ENCODE measurements around the gene KRT24.

Gene KRT24

GRCh38 chr17:40695874-40696472 is 7.6 kb downstream of the KRT24 start:
- in situ Hi-C loops (cut with HindIII; ENCODE audit: low sequenced_read_pairs) = no loop called here

GRCh38 chr17:40694584-40694983 is 9.0 kb downstream of the KRT24 start:
- in situ Hi-C loops (cut with HindIII; ENCODE audit: low sequenced_read_pairs) = no loop called here

GRCh38 chr17:40687106-40687505 is 16.4 kb downstream of the KRT24 start:
- in situ Hi-C loops (cut with HindIII; ENCODE audit: low sequenced_read_pairs) = no loop called here

GRCh38 chr17:40686192-40686591 is 17.4 kb downstream of the KRT24 start:
- in situ Hi-C loops (cut with HindIII; ENCODE audit: low sequenced_read_pairs) = no loop called here

- in situ Hi-C loops (cut with HindIII; ENCODE audit: low sequenced_read_pairs) = no loop called here
These were observed 22.6 kb downstream of the KRT24 start for GRCh38 chr17:40680998-40681397.

GRCh38 chr17:40679523-40679907 is 24.0 kb downstream of the KRT24 start:
- in situ Hi-C loops (cut with HindIII; ENCODE audit: low sequenced_read_pairs) = no loop called here

- in situ Hi-C loops (cut with HindIII; ENCODE audit: low sequenced_read_pairs) = no loop called here
These were observed 24.5 kb downstream of the KRT24 start for GRCh38 chr17:40678902-40679522.

GRCh38 chr17:40675905-40676304 is 27.6 kb downstream of the KRT24 start:
- in situ Hi-C loops (cut with HindIII; ENCODE audit: low sequenced_read_pairs) = no loop called here

- in situ Hi-C loops (cut with HindIII; ENCODE audit: low sequenced_read_pairs) = no loop called here
These were observed 30.9 kb downstream of the KRT24 start for GRCh38 chr17:40672654-40673053.

- in situ Hi-C loops (cut with HindIII; ENCODE audit: low sequenced_read_pairs) = no loop called here
These were observed 32.3 kb downstream of the KRT24 start for GRCh38 chr17:40671282-40671681.

- in situ Hi-C loops (cut with HindIII; ENCODE audit: low sequenced_read_pairs) = no loop called here
These were observed 37.2 kb downstream of the KRT24 start for GRCh38 chr17:40666331-40666730.

GRCh38 chr17:40664582-40665333 is 38.8 kb downstream of the KRT24 start, which contains the start of gene KRT222:
Gene KRT222, minus strand, starts transcription at chr17:40665177. Its CDS starts 78 bp downstream, at chr17:40665099.
- in situ Hi-C loops (cut with HindIII; ENCODE audit: low sequenced_read_pairs) = no loop called here

GRCh38 chr17:40663252-40663651 is 40.3 kb downstream of the KRT24 start:
- in situ Hi-C loops (cut with HindIII; ENCODE audit: low sequenced_read_pairs) = no loop called here

GRCh38 chr17:40659911-40660310 is 43.6 kb downstream of the KRT24 start:
- in situ Hi-C loops (cut with HindIII; ENCODE audit: low sequenced_read_pairs) = no loop called here

- in situ Hi-C loops (cut with HindIII; ENCODE audit: low sequenced_read_pairs) = no loop called here
These were observed 45.2 kb downstream of the KRT24 start for GRCh38 chr17:40658396-40658795.

- in situ Hi-C loops (cut with HindIII; ENCODE audit: low sequenced_read_pairs) = no loop called here
These were observed 51.6 kb downstream of the KRT24 start for GRCh38 chr17:40651939-40652338.

GRCh38 chr17:40648384-40648968 is 55.1 kb downstream of the KRT24 start:
- in situ Hi-C loops (cut with HindIII; ENCODE audit: low sequenced_read_pairs) = no loop called here
